VCaP (cell line): ENCODE data around the gene METTL25.

Experiments used
- H3K27ac ChIP-seq: fragments of 450-650 bp; 2 replicates; pipeline ENCODE4 v1.5.1; 2017
- CTCF ChIP-seq: fragments of 450-650 bp; conservative IDR thresholded peaks from 2 replicates; pipeline ENCODE4 v1.5.1; 2017; ENCODE audit warnings: mild to moderate bottlenecking, moderate library complexity

Gene METTL25

GRCh38 chr12:82363990-82364389, 5.7 kb downstream of the METTL25 start:
- no peak for TF ChIP-seq CTCF
- H3K27ac ChIP-seq, result no peak overlapping the region

- H3K27ac ChIP-seq, result no peak overlapping the region
- no peak for TF ChIP-seq CTCF
Measured at GRCh38 chr12:82366197-82366596, 7.9 kb downstream of the METTL25 start.

- H3K27ac ChIP-seq, result no peak overlapping the region
- no peak for TF ChIP-seq CTCF
Measured at GRCh38 chr12:82375201-82375600, 16.9 kb downstream of the METTL25 start.

- no peak for TF ChIP-seq CTCF
- no peak overlapping the region for H3K27ac ChIP-seq
Measured at GRCh38 chr12:82378997-82379396, 20.7 kb downstream of the METTL25 start.

- H3K27ac ChIP-seq, result no peak overlapping the region
Measured at GRCh38 chr12:82383930-82384552, 25.7 kb downstream of the METTL25 start.

GRCh38 chr12:82398879-82399278, 40.5 kb downstream of the METTL25 start:
- TF ChIP-seq CTCF, result no peak
- H3K27ac ChIP-seq, result no peak overlapping the region

More at GRCh38 chr12:82383930-82384552, 25.7 kb downstream of the METTL25 start:
- TF ChIP-seq CTCF, result peak; percentile 86

GRCh38 chr12:82400819-82401218, 42.5 kb downstream of the METTL25 start:
- no peak for TF ChIP-seq CTCF
- H3K27ac ChIP-seq, result no peak overlapping the region
